Measurements from ENCODE around the gene HCN2.

Gene HCN2

DNA sequence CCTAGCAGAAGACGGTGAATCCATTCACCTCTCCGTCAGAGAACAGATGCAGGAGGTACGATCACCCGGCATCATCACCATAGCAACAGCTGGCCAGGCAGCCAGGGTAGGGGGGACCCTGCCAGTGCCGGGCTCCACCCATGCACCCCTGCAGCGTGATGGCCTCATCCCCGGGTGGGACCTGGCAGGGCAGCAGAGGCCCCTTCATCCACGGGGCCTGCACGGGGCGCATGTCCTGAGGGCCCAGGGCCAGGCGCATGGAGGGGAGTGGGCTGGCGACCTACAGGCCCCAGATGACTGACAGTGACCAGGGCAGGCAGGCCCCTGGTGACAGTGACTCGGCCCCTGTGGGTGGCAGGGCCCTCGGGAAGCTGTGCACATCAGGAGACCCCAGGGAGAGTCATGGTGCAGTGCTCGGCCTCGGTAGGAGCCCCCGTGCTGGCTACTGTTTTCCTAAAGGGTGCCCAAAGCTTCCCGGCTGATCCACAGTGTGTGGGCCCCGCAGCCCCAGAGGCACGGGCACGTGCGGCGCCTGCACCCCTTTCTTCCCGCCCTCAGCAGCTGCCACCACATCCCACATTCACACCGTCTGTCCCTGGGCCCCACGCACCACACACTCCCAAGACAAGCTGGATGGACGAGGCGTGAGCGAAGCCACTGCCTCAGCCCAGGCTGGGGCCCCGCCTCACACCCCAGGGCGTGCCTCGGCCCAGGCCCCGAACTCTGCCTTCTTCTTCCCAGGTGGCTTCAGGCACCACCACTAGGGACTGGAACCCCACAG, 68.6 kb downstream of the HCN2 start:
- DNase-seq (ENCODE audit: low spot score): no peak

- DNase-seq (ENCODE audit: low spot score): no peak
Measured at GRCh38 chr19:658916-659839, 69.5 kb downstream of the HCN2 start.

- DNase-seq (ENCODE audit: low spot score): no peak
Measured at GRCh38 chr19:660793-661426, 71.2 kb downstream of the HCN2 start.

GRCh38 chr19:661427-662196, 71.9 kb downstream of the HCN2 start:
- DNase-seq (ENCODE audit: low spot score): no peak

GRCh38 chr19:662207-662961, 72.7 kb downstream of the HCN2 start:
- no peak for DNase-seq (ENCODE audit: low spot score)

GRCh38 chr19:662962-663681, 73.4 kb downstream of the HCN2 start, which contains the start of gene RNF126:
TSS of gene RNF126 (minus strand) at chr19:663214. CDS start at chr19:663121, 93 bp downstream.
- peak; percentile 93 for DNase-seq (ENCODE audit: low spot score)

DNA sequence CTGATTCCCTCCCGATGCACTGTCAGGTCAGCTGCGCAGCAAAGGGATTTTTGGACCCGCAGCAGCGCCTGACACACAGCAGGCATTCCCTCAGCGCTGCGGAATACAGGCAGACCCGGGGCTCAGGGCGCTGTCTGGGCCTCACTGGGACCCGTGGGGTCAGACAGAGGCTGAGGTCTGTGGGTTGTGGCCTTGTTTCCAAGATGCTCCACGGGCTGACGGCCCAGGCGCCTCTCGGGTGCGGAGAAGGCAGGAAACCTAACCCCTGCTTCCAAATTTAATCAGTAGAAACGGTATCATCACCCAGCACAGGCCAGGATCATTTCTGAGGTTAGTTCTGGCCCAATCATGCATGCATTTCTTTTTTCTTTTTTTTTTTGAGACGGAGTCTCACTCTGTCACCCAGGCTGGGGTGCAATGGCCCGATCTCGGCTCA, 74.0 kb downstream of the HCN2 start:
- DNase-seq (ENCODE audit: low spot score): no peak

GRCh38 chr19:664913-665443, 75.3 kb downstream of the HCN2 start:
- DNase-seq (ENCODE audit: low spot score): peak; percentile 80
